GM19467 (cell line): ENCODE data around the gene LMTK2.
"Not testable (repeated sequence)": the region's sequence is repeated elsewhere in the genome, so short reads cannot be mapped to it uniquely, and the experiment has no call there.

Experiments
- ATAC-seq: cut with Tn5 transposase; IDR thresholded peaks from one replicate; pipeline ENCODE4 v1.9.1; 2021; ENCODE audit warnings: mild to moderate bottlenecking, moderate library complexity; ENCODE audit not compliant: unreplicated experiment

LMTK2 gene

DNA sequence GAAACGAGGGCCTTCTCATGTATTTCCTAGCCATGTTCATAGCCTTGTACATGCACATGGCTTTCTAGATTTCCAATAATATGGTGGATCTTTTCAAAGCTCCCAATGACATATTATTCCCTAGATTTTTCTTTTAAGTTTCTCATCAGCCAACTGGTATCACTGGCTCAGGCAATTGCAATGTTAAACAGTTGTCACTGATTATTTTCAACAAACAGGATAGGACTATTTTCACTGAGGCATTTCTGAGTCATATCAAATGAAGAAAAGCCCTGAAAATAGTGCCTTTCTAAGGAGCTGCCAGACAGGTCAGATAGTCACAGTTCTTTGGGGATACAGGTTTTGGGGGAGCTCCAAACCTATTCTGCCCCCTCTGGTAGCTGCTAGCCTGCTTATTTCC is 4.5 kb upstream of the LMTK2 start:
- no peak for ATAC-seq

DNA sequence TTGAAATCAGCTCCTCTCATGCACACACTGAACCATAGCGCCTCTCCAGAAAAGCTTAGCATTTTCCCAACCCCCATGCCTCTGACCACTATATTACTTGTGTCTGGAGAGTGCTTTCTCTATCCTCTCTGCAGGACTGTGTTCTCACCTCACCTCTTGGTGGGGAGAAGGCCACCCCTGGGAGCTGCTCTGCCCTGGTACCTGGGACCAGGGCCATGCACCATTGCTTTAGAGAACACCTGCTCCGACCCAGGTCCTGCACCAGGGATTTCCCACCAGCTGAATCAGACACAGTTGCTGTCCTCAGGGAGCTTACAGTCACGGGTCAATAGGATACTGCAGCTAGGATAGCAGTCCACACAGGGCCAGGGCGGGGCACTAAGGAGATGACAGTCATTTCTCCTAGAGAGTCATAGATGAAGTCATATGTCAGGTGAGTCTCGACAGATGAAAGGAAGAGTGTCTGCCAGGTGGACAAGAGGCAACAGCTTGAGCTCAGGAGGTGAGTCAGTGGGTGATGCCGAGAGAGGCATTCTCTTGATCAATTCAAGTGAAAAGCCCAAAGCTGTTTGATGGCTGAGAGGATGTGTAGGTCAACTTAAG is 619 bp upstream of the LMTK2 start:
- ATAC-seq = no peak

DNA sequence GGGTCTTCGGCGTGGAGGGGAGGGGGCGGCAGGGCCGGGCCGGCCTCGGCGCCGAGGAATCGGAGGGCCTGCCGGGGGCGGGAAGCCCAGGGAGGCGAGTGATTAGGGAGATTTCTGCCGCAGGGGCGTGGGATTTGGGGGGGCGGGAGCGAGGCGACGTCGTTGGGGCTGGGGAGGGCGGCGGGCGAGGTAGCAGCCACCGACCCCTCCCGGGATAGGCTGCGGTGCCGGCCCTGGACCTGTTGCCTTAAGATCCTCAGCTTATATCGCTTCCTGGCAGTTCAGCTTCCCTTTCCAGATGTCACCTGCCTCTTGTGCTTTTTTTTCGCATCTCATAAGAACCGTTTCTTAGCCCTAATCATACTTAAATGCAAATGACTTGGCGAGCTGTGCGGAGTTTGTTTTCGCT is 655 bp downstream of the LMTK2 start:
- ATAC-seq = no peak

DNA sequence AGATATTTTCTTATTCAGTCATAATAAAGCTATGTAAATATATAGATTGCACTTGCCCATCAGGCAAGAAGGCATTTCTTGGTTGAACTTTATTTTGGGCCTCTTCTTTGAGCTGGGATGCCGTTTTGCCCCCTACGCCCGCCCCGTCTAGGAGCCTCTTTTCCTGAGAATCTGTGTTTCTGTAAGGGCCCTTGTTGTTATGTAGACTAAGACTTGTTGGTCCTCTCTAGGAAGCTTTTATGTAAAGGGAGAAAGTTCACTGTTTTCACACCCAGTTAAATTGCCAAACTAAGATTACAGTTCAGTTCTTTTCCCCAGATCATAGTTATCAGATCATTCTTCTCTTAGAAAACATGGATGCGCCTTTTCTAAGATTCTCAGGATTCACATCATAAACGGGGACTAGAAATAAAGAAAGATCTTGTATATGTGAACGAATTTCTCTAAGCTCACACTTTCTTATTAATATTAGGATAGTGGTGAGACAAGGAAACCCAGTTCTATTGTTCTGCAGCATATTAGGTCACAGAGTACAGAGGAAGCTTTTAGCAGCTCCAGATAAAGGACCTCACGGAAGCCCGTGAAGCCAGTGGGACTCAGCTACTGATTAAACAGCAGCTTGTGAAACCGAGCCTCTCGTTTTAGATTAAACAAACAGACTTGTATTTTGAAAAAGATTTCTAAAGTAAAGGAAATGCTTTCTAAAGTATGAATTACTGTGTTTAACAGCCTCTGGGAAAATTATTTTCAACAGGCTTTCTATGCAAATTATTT is 3.8 kb downstream of the LMTK2 start:
- no peak for ATAC-seq

DNA sequence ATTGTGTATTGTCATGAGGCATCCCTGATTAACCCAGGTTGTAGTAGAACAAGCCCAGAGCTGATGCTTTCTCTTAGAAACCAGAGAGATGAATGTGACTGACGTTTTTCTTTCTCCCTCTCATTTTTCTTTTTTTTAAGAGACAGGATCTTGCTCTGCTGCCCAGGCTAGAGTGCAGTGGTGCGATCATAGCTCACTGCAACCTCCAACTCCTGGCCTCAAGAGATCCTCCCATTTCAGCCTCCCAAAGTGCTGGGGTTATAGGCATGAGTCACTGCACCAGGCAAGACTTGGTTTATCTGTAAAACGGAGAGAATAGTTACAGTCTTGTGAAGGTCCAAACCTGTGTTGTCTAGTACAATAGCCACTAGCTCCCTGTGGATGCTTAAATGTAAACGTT is 5.4 kb downstream of the LMTK2 start:
- no peak for ATAC-seq

DNA sequence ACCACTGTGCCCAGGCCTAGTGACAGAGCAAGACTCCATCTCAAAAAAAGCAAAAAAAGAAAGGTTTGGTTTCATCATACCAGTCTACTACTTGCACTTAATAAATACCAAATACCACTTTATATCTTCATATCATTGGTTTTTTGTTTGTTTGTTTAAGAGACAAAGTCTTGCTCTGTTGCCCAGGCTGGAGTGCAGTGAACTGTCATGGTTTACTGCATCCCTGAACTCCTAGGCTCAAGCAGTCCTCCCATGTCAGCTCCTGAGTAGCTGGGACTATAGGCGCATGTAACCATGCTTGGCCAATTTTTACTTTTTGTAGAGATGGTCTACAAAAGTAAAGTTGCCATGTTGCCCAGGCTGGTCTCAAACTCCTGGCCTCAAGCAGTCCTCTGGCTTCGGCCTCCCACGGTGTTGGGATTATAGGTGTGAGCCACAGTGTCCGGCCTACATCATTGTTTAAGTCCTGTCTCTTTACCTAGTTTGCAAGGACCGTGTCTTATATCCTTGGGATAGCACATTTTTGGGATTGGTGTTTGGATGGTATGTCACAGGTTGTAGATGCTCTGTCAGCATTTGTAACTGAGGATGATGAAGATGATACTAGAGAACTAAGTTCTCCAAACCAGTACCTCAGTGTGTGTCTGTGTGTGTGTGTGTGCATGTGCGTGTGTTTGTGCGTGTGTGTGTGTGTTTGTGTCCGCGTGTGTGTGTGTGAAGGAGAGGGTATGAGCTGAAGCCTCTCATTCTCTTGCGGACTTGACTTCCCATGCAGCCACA is 9.3 kb downstream of the LMTK2 start:
- no peak for ATAC-seq

DNA sequence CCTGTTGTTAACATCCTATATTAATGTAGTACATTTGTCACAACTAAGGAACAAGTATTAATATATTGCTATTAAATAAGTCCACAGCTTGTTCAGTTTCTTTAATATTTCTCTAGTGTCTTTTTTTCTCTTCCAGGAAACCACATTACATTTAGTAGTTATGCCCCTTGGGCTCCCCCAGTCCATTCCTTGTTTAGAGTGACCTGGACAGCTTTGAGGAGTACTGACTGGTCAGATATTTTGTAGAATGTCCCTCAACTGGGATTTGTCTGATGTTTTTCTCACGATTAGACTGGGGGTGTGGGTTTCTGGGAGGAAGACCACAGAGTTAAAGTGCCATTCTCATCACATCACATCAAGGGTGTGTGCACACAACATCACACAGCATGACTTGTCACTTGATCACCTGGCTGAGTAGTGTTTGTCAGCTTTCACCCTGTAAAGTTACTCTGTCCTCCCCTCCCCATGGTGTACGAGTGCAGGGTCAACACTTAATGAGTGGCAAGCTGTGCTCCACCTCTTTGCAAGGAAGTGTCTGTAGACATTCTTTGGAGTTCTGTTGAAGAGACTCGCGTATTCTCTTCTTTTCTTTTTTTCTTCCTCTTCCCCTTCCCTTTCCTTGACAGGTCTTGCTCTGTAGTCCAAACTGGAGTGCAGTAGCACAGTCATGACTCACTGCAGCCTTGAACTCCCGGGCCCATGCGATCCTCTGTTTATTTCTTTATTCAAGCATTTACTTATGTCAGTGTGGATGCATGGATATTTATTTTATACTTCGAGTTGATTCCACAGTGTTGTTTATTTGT is 10.2 kb downstream of the LMTK2 start:
- no peak for ATAC-seq

DNA sequence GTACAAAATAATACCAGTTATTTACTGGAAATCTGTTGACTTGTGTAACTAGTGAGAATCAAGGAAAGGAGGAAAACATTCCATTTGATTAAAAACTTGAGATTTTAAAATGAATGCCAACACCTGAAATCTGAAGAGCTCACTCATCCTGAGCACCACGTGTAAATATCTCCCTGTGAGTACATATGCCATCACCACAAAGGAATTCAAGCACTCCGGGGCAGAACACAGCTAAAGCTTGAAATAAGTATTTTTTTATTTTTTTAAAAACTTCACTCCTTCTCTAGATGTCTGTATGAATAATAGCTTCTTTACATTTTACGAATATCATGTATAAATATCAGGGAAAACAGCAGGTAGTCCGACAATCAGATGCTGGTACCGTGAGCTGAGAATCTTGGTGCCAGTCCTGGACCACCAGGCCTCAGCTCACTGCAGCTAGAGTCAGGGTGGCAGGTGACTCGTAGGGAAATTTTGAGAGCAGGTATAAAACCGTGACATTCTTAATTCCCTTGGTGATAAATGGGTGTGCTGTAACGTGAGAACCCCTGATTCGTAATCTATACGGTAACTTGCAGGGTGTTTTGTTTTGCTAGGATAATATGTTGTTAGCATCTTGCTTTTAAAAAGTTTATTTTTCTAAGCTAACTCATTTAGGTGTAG is 12.7 kb downstream of the LMTK2 start:
- no peak for ATAC-seq

DNA sequence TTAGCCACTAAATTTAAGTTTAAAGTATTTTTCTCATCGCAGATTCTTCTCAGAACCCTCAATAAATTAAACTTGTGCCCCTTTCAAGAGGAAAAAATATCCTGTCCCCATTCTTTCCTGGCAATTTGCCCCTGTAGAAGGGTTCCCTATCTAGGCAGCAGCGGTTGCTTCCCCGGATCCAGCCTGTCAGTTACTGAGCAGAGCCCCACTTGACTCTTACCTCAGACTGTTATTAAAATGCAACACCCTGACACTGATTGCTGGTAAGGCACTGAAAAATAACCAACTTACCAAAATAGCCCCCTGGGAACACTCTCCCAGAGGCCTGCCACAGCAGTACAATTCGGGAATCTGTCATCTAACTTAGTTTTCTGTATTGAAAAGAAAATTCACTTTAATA is 13.9 kb downstream of the LMTK2 start:
- no peak for ATAC-seq

DNA sequence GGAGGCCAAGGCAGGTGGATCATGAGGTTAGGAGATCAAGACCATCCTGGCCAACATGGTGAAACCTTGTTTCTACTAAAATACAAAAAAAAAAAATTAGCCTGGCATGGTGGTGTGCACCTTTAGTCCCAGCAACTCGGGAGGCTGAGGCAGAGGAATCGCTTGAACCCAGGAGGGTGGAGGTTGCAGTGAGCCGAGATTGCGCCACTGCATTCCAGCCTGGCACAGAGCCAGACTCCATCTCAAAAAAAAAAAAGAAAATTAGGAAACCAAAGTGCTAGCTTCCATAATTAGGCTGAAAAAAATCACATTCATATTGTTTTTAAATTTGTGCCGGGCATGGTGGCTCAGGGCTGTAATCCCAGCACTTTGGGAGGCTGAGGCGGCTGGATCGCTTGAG is 14.7 kb downstream of the LMTK2 start:
- not testable (repeated sequence) for ATAC-seq

DNA sequence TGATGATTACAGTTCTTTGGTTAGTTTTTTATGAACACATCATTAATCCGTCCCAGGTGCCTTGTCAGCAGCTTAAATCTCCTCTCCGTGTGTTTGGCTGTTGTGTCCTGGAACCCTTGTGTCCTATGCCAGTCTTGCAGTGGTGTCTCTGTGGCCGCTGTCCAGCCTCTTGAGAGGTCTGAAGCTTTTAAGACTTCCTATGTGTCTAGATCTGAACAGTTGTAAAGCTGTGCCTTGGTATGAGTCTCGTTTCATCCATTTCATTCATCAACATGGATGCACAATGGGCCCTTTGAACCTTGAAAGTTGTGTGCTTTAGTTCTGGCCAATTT is 16.7 kb downstream of the LMTK2 start:
- no peak for ATAC-seq

DNA sequence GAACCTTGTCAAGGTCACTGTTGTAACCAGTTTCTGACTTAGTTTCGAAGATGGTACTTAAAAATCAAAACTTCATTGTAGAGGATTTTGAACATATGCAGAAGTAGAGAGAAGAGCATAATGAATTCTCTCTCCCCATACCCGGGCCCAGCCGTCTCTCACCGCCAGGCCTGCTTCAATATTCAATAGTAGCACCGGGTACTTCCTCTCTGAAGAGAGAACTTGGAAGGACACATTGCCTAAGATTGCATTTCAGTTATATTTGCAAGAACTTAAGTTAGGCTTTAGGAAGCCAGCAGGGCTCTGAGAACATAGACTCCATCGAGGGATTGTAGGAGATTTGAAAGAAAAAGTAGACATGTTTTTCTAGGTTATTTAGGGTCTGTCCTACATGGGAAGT is 19.1 kb downstream of the LMTK2 start:
- no peak for ATAC-seq

DNA sequence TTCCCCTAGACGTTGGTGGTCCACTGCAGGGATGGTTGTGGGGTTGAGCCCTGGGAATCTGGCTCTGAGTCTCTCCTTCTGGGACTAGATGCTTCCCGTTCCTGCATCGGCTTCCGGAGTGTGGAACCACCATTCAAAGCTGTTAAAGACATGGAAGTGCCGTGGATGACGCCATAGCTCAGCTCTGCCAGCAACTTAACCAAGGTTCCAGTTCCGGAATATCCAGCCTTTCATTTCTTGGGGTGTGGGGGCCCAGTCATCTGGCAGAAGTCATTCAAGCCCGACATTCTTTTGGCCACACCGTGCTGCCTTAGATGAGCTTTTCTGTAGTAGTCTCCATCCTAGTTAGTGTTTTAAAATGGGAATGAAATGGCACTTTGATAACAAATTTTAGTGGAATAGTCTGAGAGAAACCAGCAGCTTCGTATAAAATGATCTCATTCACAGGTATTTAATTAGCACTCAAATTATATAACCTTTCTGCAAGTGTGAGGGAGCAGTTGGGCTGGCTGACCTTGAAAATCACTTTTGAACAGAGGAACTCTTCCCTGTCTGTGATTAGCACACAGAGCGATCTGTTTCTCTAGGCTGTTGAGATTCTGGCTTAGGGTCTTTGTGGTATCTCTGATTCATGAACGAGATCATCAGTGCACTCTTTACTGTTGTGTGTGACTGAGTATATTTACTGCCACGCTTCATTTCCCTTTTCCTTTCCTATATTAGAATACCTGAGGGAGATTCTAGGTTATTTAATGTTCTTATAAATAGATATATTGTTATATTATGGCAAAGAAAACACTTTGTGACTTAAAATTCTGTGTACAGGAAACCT is 19.9 kb downstream of the LMTK2 start:
- ATAC-seq = no peak

DNA sequence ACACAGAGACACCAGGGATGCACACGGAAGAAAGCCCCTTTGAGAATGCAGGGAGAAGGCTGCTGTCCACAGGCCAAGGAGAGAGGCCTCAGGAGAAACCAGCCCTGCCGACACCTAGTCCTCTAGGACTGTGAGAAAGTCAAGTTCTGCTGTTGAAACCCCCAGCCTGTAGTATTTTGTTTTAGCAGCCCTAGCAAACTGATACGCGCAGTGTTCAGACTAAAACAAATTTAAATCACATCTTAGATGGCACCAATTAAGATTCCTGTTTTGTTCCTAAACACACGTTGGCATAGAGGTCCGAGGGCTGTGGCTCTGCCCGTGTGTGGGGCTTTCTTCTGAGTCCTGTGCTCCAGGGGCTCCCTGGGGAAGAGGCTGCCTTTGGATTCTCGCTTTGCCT is 21.7 kb downstream of the LMTK2 start:
- ATAC-seq = no peak

DNA sequence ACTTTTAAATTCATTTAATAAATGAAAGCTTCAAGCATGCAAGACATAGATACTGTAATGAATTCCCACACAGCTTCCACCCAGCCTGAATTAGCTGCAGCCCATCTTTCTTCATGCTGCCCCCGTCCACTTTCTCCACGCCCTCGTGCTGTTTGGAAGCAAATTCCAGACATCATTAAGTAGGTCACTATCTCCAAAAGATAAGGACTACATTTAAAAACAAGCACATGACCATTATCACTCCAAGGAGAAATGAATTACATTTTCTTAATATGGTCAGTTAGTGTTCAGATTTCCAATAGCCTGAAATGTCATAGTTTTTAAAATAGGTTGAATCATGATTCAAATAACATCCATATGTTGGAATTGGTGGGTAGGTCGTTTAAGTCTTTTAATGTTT is 24.3 kb downstream of the LMTK2 start:
- no peak for ATAC-seq

DNA sequence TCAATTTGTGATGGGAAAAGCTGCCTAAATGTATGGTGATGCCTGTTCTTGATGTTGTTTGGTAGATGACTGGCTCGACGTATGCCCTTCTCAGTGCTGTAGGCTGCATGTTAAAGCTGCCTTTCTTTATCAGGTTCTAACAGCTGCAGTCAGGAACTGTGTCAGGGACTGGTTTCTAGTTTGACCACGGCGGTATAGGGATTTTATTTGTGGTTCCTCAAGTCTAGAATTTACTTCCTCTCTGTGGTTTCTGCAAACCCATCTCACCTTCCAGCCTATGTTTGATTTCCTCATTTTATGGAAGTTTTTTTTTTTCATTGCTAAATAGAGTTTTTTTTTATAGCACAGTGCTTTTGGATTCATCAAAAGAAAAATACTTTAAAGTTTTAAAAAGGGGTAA is 26.5 kb downstream of the LMTK2 start:
- ATAC-seq = peak; percentile 68

DNA sequence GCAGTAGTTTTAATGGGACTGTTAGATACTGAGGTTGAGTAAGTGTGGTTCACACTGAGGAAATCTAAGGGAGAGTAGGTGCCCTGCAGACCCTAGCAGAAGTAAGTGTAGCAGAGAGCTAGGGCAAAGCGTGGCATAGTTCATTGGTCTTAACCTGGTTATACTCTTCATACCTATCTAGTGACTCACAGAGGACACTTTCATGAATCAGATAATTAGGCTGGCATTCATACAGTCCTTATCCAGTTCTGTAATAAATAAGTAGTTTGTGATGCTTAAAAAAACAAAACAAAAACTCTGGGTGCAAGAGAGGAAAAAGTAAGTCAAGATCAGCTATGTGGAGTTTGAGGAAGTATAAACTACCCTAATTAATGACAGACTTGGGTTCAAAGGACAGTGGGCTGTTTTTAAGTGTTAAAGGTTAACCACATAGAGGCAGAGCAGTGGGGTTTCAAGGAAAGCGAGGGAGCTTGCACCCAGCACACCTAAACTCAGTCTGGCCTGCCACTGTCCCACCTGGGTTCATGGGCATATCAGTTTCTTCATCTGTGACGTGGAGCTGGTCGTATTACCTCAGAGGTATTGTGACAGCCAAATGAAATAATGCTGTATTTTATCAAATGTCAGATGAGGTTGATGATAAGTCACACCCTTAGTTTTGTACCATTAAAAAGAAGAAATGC is 27.1 kb downstream of the LMTK2 start:
- ATAC-seq = no peak

DNA sequence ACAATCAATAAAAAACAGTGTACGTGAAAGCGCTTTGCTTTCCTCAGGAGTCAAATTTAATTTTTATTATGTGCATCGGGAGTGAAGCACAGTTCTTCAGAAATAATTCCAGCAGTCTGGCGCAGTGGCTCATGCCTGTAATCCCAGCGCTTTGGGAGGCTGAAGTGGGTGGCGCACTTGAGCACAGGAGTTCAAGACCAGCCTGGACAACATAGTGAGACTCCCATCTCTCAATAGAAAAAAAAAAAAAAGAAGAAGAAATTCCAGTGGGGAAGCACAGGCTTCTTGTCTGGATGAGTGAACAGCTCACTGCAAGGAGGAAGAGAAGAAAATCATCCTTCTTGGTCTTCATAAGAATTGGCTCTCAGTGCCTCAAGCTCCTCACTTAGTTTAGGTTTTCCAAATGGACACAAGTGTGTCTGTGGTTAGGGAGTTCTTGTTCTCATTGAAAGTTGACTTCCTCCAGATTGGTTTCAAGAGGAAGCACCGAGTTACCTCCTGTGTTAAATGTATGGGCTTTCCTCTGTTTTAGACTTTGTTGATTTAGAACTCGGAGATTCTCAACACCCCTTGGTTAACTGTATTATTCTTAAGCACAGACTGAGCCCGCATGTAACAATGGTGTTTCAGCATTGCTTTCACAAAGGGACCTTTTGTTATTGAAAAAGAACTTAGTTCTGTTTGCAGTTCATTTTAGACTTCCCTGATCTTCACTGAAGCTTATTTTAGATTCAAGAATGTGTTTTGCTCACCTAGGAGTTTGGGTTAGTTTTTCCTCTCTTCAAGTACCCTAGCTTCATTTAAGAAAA is 28.0 kb downstream of the LMTK2 start:
- ATAC-seq = no peak

DNA sequence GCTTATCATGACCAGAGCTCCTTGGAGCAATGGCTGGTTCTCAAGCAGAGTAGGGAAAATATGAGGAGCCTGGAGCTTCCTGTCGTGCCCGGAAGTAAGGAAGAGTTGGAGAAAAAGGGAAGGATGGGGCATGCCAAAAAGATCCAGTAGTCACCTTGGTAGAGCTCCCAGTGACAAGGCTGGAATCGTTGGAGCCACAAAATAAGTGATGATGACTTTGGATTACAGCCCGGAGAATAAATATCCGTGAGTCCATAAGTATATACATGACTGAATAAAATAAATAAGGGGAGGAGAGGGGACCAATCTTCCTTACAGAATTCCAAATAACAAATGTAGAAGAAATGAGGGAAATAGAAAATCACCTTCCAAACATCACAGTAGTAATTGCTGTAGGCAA is 29.3 kb downstream of the LMTK2 start:
- no peak for ATAC-seq
